Dedifferentiated amniotic fluid mesenchymal stem cell (primary cell): ENCODE data around the gene PLXNA4.

Experiments used
- DNase-seq: peaks from one replicate; pipeline ENCODE4 v3.0.0-alpha.2; 2016; ENCODE audit errors: extremely low spot score

PLXNA4 gene

DNA sequence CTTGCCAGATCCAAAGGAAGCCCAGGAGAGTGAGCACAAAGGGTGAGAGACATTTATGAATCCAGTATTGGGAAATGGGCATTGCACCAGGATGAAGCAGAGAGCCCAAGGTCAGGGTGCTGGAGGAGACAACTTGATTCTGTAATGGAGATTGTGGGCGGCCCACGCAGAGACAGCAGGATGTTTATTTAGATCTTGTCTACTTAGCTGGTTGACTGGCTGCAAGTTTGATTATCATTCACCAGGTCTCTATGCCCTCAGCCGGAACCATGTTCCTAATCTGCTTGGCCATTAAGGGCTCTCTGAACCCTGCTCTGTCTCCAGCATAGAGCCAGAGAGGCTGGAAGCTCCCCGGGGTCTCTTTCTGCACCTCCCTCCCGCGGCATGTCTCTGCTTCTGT is 188.7 kb downstream of the PLXNA4 start:
- DNase-seq = no peak

GRCh38 chr7:132386201-132386681 is 190.0 kb downstream of the PLXNA4 start:
- DNase-seq = no peak

- no peak for DNase-seq
These were observed 192.3 kb downstream of the PLXNA4 start for GRCh38 chr7:132383962-132384361.

DNA sequence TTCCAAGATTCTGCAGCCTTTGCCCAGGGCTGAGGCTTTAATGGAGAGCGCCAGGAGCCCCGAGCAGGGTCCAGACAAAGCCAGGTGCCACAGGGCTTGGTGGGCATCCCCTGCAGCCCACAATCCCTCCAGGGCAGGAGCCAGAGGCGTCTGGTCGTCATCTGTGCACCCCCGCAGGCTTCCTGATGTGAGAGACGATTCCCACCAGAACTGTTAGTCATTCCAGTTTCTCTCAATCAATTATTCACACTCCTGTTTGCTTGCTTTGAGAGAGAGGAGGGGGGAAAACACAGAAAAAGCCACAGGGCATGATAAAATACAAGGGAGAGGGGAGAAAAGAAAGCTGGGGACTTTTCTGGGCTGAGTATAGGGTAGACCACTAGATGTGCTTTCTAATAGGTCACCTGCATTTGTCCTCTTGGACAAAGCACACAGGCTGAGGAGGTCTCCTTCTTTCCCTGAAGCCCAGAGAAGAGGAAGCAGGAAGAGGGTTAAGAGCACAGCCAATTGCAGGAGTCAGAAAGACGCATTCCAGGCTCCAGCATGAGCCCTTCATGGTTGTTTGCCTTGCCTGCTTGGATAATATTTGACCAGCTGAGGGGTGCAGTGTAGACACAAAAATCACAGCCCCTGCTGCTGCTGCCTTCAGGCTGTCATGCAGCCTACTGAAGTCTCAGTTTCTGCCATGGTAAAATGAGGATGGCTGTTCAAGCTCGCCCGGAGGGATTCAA is 194.4 kb downstream of the PLXNA4 start:
- DNase-seq = no peak

DNA sequence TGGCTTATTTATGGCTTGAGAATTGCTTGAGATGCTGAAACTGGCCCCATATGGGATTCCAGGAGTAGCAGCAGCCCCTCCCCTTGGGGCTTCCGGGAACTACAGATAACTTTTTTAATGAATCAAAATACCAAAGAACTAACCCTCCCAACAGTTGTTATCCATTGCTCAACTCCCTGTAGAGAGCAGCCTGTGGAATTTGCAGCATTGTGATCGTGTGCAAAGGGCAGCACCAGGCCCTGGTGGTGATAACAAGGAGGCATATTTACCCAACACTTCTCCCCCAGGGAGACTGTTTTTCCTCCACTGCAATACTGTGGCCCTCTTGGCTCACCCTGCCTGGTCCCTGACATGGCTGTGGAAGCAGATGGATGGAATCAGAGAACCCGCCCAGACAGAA is 196.2 kb downstream of the PLXNA4 start:
- DNase-seq = no peak

DNA sequence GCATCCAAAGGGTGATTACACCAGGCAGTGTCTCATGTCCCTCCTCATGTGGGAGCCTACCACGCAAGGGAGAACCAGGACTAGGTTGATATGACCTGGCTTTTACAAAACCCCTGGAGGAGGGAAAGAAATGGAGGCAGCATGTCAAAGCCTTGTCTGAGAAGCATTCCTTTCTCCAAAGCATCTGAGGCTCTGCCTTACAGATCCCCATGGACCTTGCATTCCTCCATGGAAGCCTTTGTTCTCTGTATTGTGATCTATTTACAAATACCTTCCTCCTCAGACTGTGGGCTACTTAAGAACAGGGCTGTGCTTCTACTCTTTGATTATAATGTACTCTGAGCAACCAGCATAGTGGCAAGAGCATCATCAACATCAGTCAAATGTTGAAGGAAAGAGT is 197.0 kb downstream of the PLXNA4 start:
- DNase-seq = no peak

DNA sequence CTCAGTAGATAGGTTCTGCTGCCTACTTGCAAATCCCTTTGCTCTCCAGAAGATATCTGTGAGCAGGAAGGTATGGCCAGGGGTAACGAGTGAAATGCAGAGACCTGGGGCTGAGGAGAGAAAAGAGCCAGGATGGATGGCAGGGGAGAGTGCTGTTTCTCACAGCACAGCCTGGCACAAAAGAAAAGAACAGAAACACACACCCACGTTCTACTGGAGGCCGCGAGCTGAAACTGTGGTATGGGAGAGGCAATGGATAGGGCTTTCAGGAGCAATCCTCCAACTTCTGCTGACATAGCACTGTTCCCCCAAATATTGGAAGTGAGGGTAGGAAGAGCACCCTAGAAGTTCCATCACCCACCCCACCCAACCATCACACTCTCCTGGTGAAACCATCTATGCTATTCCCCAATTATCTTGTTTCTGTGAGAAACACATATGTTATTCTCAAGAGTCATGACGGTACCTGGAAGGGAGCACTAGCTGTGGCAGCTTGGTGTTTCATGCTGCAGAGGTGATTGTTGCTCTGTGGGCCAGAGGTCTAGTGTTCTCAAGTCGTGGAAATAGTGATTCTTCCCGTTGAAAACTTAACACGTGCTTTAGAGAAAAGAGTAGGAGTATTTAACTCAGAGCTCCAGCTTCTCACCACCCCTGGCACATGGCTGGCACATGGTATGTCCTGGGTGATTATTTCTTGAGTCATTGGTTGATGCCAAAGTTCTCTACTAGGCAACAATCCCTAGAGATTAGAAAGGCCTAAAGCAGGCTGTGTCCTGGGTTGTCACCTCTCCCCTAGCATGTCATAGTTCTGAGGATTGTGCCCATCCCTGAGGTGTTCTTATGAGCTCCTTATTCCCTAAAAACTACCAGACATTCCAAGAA is 198.3 kb downstream of the PLXNA4 start:
- no peak for DNase-seq

GRCh38 chr7:132377015-132377414 is 199.3 kb downstream of the PLXNA4 start:
- no peak for DNase-seq

GRCh38 chr7:132376361-132377013 is 199.8 kb downstream of the PLXNA4 start:
- no peak for DNase-seq

DNA sequence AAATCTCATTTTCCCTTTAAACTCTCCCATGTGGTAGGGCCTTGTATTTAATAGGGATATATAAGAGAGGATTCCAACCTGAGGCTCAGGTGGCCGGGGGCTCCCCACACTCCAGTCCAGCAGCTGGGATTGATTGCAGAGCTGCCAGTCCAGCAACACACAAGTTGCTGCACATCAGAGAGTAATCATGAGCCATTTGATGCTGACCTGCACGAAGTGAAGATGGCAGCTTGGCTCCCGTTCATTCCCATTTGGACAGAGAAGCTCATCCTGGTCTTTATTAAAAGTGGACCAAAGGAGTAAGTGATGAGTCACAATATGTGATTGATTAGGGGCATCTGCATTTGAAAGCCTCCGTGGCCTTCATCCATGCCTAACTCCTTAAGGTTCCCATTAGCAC is 202.4 kb downstream of the PLXNA4 start:
- no peak for DNase-seq

DNA sequence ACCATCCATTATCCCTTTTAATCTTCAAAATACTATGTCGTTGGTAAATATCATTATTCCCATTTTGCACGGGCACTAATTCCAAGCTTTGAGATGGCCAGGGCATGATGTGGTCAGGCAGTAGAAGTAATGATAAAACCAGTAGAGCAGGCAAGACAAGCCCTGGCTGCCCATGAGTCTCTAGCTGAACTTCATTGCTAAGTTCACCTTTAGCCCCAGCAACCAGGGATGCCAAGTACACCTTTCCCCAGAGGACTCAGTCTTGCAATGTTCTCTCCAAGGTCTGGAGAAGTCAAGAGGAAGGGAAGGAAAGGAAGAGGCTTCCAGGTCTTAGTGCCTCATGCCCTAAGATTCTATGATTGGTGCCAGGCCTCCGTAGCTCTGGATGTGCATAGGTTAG is 203.2 kb downstream of the PLXNA4 start:
- DNase-seq = no peak

DNA sequence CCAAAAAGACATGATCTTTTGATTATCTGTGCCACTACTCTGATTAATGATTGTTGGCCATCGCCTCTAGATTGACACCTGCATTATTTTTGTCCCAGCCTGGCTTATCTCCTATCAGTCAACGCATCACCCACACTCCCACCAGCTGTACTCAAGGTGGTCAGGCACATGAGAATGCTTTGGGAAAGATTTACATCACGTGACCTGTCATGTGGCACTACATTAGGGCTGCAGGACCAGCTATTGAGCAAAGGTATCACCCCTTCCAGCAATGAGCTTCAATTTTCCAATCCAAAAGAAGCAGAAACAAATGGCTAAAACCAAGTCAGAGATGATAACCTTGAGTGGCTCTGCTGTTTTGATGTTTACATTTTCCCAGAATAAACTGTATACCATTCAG is 204.3 kb downstream of the PLXNA4 start:
- DNase-seq = no peak

DNA sequence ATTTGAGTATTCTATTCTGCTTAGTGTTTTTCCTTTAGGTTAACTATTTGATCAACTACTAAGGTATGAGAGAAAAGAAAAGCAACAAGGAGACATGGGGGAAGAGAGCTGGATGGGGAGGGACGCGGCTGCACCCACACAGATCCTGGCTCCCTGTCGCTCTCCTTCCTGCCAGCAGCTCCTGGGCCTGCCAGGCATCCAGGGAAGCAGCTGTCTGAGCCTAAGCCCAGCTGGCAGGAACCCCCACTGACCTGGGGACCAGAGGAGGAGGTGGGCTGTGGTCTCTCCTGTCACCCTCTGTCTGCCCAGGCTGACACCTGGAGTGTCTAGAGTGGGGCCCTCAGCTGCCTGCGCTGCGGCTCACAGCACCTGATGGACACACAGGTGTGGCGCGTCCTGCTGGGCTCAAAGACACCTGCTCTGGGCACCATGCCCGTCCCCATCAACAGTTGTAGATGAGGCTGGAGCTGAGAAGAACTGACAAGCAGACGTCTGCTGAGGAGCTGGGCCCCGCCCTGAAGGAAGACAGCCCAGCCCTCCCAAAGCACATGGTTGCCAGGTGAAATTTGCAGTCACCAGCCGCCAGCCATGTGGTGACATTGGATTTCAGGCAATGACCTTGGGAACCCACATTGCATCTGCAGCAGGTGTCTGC is 207.9 kb downstream of the PLXNA4 start:
- DNase-seq = no peak

DNA sequence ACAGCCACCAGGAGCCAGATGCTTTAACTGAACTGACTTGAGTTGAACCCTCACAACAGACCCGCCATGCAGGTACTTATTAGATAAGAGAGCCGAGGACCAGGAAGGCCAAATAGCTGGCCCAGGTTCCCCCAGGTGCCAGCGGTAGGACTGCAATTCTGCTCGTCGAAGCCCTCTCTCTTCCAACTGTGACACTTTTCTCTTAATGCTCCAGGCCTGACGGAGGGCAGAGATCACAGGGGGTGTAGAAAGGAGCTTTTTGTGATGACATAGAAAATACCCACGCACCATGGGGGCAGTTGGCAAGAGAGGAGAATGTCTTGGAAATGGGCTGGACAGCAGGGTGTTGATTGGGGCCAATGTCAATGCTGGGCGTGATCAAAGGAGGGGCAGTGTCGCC is 208.5 kb downstream of the PLXNA4 start:
- no peak for DNase-seq

DNA sequence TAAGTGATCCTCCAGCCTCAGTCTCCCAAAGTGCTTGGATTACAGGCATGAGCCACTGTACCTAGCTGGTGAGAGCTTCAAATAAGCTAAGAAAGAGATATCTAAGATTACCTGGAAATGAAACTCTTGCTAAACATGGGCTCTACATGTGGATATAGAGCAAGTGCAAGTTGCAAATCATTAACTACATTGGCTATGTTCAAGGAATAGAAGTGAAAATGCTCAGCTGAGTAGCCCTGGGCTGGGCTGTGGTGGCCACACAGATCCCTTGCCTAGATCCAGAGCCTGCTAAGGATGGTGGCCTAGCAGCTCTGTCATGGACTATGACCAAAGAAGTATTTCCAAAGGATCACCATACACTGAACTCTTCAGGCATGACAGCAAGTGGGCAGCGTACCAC is 209.3 kb downstream of the PLXNA4 start:
- no peak for DNase-seq

- DNase-seq = no peak
These were observed 212.0 kb downstream of the PLXNA4 start for GRCh38 chr7:132364226-132364625.

DNA sequence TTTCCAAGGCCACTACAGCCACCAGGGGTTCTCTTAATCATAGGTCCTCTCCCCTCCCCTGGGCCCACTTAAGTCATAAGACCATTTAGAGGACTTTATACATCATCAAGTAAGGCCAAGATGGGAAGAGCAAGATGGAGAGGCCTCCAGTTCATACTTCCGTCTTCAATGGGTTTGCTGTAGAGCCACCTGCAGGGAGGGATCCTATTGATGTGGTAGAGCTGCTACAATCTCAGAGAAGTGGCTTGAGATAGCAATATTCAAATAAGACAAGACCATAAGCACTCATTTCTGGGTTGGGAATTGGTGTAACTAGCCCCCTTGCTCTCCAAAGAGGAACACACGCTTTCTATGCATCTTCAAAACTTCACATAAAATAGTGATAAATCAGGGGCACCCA is 214.2 kb downstream of the PLXNA4 start:
- DNase-seq = no peak

DNA sequence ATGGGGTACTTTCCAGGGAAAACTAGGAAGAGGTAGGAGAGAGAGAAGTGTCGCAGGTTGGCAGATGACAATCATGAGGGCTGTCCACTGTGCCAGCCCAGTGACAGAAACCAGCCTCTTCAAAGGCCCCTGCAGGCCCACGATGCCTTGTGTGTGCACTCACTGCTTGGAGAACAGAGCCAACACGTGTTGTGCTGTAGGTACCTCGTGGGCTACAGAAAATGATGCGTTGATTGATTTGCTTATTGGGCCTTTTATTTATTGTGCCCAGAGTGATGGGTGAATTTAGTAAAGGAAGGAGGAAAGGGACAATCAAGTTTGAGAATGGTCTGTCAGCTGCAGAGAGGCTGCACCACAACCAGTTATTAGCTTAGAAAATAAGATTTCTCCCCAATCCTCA is 215.1 kb downstream of the PLXNA4 start:
- no peak for DNase-seq

- DNase-seq = no peak
These were observed 216.5 kb downstream of the PLXNA4 start for GRCh38 chr7:132359743-132360142.

DNA sequence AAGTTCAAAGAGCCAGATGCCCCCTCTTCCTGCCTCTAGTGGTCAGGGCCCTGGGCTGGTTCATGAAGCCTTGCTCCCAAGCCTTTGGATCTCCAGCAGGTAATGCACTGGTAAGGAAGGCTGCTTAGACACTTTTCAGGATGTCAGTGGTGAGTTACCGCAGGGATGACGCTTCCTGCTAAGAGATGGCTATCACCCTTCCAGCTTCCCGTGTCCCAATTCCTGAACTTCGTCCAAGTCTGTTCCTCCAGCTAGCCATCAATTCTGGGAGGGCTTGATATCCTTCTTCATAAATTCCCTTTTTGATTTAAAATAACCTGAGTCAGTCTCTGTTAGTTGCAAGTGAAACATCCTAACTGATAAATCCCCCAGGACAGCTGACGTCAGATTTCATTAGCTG is 221.2 kb downstream of the PLXNA4 start:
- no peak for DNase-seq

DNA sequence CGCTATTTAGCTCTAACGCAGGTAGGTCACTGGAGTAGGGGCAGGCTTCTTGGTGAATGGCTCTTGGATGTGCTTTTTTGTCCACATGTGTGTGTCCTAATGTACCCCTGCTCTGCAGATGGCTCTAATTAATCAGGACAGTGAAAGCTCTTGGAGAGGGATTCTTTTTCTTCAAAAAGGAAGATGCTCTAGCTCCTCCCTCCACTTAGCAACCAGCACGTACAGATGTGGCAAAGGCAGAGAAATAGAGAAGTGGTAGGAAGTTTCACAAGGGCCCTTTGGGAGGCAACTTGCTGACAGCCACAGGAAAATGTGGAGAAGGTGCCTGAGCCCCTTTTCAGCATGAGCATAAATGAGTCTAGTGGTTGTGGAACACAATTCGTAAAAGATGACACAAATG is 221.7 kb downstream of the PLXNA4 start:
- no peak for DNase-seq

- DNase-seq = no peak
These were observed 222.3 kb downstream of the PLXNA4 start for GRCh38 chr7:132353936-132354335.
